Uterus (tissue), 2 donors: ENCODE data around the gene SLC38A2.

Experiments used
- POLR2A ChIP-seq, 2 donors: fragments of 450-650 bp; IDR thresholded peaks; one replicate each; pipeline ENCODE4 v1.6.1; 2016; ENCODE audit warnings: antibody characterized with exemption in 2 of 2, mild to moderate bottlenecking in 1 of 2, moderate library complexity in 1 of 2
- TF ChIP-seq, protein P1 (sequence below), 4 experiments: fragments of 200-600 bp in 2 of 4; fragments of 450-650 bp in 2 of 4; sonication (generic) in 2 of 4; IDR thresholded peaks; one replicate each; pipeline ENCODE4 v1.5.1; 2016 to 2019; ENCODE audit warnings: antibody characterized with exemption in 4 of 4, mild to moderate bottlenecking in 2 of 4, moderate library complexity in 1 of 4

- TF ChIP-seq, protein P1, sequence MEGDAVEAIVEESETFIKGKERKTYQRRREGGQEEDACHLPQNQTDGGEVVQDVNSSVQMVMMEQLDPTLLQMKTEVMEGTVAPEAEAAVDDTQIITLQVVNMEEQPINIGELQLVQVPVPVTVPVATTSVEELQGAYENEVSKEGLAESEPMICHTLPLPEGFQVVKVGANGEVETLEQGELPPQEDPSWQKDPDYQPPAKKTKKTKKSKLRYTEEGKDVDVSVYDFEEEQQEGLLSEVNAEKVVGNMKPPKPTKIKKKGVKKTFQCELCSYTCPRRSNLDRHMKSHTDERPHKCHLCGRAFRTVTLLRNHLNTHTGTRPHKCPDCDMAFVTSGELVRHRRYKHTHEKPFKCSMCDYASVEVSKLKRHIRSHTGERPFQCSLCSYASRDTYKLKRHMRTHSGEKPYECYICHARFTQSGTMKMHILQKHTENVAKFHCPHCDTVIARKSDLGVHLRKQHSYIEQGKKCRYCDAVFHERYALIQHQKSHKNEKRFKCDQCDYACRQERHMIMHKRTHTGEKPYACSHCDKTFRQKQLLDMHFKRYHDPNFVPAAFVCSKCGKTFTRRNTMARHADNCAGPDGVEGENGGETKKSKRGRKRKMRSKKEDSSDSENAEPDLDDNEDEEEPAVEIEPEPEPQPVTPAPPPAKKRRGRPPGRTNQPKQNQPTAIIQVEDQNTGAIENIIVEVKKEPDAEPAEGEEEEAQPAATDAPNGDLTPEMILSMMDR (IDR thresholded peaks at IDR 0.05) = no peak
- no peak for TF ChIP-seq POLR2A (IDR thresholded peaks at IDR 0.05)
Observed at GRCh38 chr12:46360908-46361666, 11.5 kb downstream of the SLC38A2 start.
